GM18526 (cell line): ENCODE data around the gene EIF2S3.

Experiments used
- POLR2A ChIP-seq: IDR thresholded peaks from 3 replicates; pipeline ENCODE4 v1.6.1; 2011; ENCODE audit not compliant: insufficient read length; ENCODE audit errors: extremely low read depth

EIF2S3 gene

GRCh38 chrX:24054182-24055042, at the start of gene EIF2S3:
TSS of gene EIF2S3 (plus strand) at chrX:24054956. CDS start at chrX:24054969, 13 bp downstream.
- peak; percentile 94 for TF ChIP-seq POLR2A

- TF ChIP-seq POLR2A, result no peak
Observed at GRCh38 chrX:24005028-24005427, 49.7 kb upstream of the EIF2S3 start.

DNA sequence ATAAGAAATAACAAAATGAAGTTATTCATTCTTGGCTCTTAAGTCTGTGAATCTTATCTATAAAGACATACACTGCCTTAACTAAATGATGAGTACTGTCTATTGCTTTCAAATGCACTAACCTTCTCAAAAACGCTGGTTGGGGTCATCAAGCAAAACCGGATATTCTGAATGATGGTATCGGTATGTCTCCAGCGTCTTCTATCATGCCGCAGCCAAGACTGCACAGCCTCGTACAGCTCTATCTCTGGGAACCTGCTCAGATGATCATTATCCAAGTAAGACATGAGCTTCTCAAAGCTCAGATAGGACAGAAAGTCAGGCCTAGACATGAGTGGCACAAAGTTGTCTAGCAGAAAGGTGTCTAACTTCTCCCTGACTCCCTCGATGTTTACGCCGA, 48.9 kb upstream of the EIF2S3 start:
- TF ChIP-seq POLR2A, result no peak

- no peak for TF ChIP-seq POLR2A
Observed at GRCh38 chrX:24012266-24012665, 42.5 kb upstream of the EIF2S3 start.

DNA sequence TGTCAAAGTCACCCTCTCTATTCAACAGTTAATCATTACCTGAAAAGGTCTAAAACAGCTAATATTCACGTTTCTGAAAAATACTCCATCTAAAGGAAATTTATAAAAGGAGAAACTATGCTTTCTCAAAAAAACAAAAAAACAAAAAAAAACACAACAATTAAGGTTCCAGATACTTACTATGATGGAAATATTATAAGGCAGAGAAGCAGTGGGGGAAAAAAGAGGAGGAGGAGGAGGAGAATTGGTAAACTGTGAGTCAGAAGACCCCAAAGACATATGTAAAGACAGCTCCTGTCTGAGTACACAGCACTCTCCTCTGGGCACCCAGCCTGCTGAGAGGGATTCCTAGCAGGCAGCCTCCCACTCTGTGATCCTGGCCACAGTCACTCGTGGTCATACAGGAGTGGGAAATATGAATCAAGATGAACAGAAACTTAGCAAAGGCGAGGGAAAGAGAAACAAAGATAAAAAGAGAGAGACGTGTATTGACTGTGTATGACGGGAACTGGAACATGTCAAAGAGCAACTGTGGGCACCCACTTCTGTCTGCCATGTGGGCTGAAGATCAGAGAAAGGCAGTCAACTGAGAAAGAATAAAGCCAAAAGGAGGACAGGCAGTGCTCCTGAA, 40.3 kb upstream of the EIF2S3 start:
- no peak for TF ChIP-seq POLR2A

DNA sequence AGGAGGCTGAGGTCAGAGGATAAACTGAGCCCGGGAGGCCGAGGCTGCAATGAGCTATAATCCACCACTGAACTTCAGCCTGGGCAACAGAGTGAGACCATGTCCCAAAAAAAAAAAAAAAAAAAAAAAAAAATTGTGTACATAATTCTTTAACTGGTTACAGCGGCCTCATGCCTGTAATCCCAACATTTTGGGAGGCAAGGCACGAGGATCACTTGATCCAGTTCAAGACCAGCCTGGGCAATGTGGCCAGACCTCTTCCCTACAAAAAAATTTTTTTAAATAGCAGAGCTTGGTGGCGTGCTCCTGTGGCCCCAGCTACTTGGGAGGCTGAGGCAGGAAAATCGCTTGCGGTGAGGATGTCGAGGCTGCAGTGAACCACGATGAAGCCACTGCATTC, 37.1 kb upstream of the EIF2S3 start:
- TF ChIP-seq POLR2A, result no peak

GRCh38 chrX:24018809-24019208, 35.9 kb upstream of the EIF2S3 start:
- no peak for TF ChIP-seq POLR2A

GRCh38 chrX:24019448-24019847, 35.3 kb upstream of the EIF2S3 start:
- no peak for TF ChIP-seq POLR2A

DNA sequence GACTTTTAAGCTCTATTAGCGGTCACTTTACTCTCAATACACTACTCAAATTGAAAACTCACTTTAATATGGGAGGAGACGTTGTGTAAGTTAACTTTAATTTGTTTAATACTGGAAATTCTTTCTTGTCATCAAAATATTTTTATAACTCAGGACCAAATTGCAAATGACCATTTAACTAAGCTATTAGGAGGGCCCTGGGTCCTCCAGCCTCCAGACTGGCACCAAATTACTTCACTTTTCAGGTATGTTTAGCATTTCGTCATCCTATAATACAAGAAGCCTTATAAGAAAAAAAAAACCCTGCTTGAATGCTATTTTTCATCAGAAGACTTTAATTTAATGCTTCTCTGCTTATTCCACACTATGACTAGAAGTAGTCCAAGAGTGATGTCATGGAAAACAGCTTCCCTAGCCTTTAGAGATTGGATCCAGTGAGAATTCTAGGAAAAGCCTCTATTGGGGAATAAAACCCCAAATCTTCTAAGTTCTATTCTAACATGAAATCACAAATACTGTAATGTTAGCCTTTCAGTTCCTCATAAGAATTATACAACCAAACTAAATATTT, 34.4 kb upstream of the EIF2S3 start:
- TF ChIP-seq POLR2A, result no peak

GRCh38 chrX:24023544-24023943, 31.2 kb upstream of the EIF2S3 start:
- no peak for TF ChIP-seq POLR2A

DNA sequence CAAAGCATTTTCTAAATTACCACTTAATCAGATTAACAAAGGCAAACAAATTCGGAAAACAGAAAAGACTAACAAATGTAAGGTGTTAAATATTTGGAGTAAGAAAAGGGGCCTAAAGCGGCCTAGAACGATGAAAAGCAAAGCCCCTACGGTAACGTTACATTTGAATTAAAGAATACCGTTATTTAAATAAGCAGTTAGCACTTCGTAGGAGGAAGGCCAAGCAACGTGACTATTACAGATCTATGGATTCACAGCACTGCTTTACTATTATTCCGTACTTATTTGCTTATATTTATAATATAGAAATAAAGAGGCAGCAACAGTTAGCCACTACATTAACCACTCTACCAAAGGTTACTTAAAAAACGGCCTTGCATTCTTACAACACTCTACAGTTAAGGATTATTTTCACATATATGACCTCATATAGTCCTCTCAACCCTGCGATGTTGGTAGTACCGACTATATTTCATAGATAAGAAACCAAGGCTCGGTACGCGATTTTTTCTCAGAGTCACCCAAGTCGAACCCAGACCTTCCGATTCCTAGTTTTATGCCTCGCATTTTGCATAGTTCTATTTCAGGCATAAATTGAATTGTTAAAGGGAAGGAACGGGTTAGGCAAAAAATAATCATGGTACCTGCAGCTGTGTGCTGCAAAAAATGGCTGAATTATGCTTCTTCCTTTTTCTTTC, 30.6 kb upstream of the EIF2S3 start:
- no peak for TF ChIP-seq POLR2A

- TF ChIP-seq POLR2A, result peak; percentile 97
Observed at GRCh38 chrX:24024819-24025740, 29.7 kb upstream of the EIF2S3 start.

GRCh38 chrX:24025741-24026403, 28.9 kb upstream of the EIF2S3 start:
- no peak for TF ChIP-seq POLR2A

- no peak for TF ChIP-seq POLR2A
Observed at GRCh38 chrX:24026432-24026831, 28.3 kb upstream of the EIF2S3 start.
